NCI-H1417 (cell line): ENCODE measurements around the gene CPNE9.

Experiments used
- DNase-seq, 3 experiments: peaks; one replicate each; lab custom pipeline; 2025; lab: John Stamatoyannopoulos, UW

Gene CPNE9

DNA sequence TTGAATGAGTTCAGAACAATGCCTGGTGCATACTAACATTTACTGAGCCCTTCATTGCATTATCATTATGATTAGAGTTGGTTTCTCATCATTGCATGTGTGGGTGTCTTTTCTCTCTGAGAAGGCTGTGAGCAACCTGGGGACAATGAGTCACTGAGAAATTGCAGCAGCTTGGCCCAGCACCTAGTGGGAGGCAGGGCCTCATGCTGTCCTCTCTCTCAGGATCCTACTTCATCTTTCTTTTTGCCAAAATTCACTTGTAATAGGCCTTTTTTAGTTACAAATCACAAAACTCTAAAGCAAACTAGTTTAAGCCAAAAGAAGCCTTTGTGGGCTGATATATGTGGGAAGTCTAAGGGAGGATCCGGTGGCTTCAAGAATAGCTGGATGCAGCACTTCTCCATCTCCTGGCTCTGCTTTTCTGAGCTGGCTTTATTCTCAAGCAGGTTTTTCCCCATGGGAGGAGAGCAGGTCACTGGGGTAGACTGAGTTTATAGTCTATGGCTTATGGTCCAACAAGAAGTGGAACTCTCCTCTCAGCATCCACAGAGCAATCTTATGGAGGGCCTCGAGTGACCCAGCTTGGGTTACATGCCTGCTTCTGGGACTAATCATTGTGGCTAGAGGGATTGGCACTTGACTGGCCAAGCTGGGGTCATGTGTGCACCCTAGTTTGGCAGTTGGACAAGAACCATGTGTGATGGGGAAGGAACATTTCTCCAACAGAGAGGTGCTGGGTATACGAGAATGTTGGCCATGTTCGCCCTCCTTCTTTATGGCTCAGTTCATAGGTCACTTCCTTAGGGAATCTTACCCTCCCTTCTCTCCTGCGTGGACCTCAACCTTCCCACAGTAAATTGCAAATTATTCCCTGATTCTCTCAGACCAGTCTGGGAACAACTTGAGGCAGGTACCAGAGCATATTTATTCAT is 74.8 kb downstream of the CPNE9 start:
- no peak for DNase-seq

DNA sequence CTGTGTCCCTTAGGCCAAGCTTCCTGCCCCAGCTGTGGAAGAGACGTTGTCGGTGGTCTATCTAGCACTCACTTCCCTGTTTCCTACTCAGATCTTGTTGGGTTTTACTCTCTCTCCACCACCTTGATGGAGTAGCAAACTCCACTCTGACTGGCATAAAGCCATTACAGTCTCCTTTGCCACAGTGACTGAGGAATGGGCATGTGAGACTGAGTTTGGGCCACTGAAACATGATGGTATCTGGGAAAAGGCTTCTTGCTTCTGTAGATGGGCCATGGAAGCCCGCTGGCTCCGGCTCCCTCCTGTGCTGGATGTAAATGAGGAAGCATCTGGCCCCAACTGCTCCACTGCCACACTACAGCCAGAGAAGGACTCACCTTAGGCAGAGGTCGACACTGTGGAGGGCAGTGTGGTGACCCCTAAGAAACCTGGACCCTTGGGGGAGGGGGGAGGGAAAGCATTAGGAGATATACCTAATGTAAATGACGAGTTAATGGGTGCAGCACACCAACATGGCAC is 75.5 kb downstream of the CPNE9 start:
- DNase-seq = no peak
